ENCODE results near the gene RPS14.

Gene RPS14

GRCh38 chr5:150395688-150395975, 53.9 kb downstream of the RPS14 start:
- Histone ChIP-seq H2AFZ (ENCODE audit: low read length) (no peak overlapping the region), H3K4me2 (ENCODE audit: low read depth, low read length, poor library complexity, severe bottlenecking) (no peak overlapping the region), H3K9me3 (ENCODE audit: insufficient read depth, low read depth, low read length) (no peaks in the 10 kb centered on the region), H3K27me3 (ENCODE audit: insufficient read depth, low read length, poor library complexity, severe bottlenecking) (no peaks in the 10 kb centered on the region), H3K79me2 (ENCODE audit: insufficient read depth, low read length) (no peaks in the 10 kb centered on the region), H3K9ac (ENCODE audit: low read depth, low read length, poor library complexity, severe bottlenecking) (no peak overlapping the region), H4K20me1 (ENCODE audit: insufficient read depth, low read length, poor library complexity, severe bottlenecking) (no peaks in the 10 kb centered on the region), H3K36me3 (ENCODE audit: insufficient read depth, low read length) (peaks cover 97% of the 10 kb centered on the region), H3K4me3 (ENCODE audit: low read length, poor library complexity, severe bottlenecking) (no peak overlapping the region), H3F3A (ENCODE audit: low read depth) (no peaks in the 10 kb centered on the region; the same call in 1 of the 2 replicates), H3K4me1 (ENCODE audit: insufficient read depth, low read length, poor library complexity, severe bottlenecking) (peaks cover 4% of the 10 kb centered on the region), H3K9me2 (replicated peaks; ENCODE audit: low read depth, low read length) (no peaks in the 10 kb centered on the region)
- TF ChIP-seq EZH2phosphoT487 (IDR thresholded peaks at IDR 0.05; ENCODE audit: borderline replicate concordance) (no peak), CTCF (conservative IDR thresholded peaks at IDR 0.05; ENCODE audit: low read length) (no peak)

GRCh38 chr5:150394912-150395687, 54.4 kb downstream of the RPS14 start:
- Histone ChIP-seq H4K20me1 (ENCODE audit: insufficient read depth, low read length, poor library complexity, severe bottlenecking) (no peaks in the 10 kb centered on the region), H3K9me3 (ENCODE audit: insufficient read depth, low read depth, low read length) (no peaks in the 10 kb centered on the region), H3K27me3 (ENCODE audit: insufficient read depth, low read length, poor library complexity, severe bottlenecking) (no peaks in the 10 kb centered on the region), H3K79me2 (ENCODE audit: insufficient read depth, low read length) (no peaks in the 10 kb centered on the region), H3K9ac (ENCODE audit: low read depth, low read length, poor library complexity, severe bottlenecking) (no peak overlapping the region), H3K4me1 (ENCODE audit: insufficient read depth, low read length, poor library complexity, severe bottlenecking) (no peaks in the 10 kb centered on the region), H2AFZ (ENCODE audit: low read length) (no peak overlapping the region), H3F3A (ENCODE audit: low read depth) (no peaks in the 10 kb centered on the region; the same call in 1 of the 2 replicates), H3K4me3 (ENCODE audit: low read length, poor library complexity, severe bottlenecking) (no peak overlapping the region), H3K4me2 (ENCODE audit: low read depth, low read length, poor library complexity, severe bottlenecking) (no peak overlapping the region), H3K36me3 (ENCODE audit: insufficient read depth, low read length) (peaks cover 97% of the 10 kb centered on the region), H3K9me2 (replicated peaks; ENCODE audit: low read depth, low read length) (no peaks in the 10 kb centered on the region)
- TF ChIP-seq EZH2phosphoT487 (IDR thresholded peaks at IDR 0.05; ENCODE audit: borderline replicate concordance) (no peak), CTCF (conservative IDR thresholded peaks at IDR 0.05; ENCODE audit: low read length) (no peak)

- H3K4me2 ChIP-seq (ENCODE audit: low read depth, low read length, poor library complexity, severe bottlenecking): no peak overlapping the region
- H2AFZ ChIP-seq (ENCODE audit: low read length): no peak overlapping the region
- no peak overlapping the region for H3K4me3 ChIP-seq (ENCODE audit: low read length, poor library complexity, severe bottlenecking)
- H3K4me1 ChIP-seq (ENCODE audit: insufficient read depth, low read length, poor library complexity, severe bottlenecking): no peaks in the 10 kb centered on the region
- H4K20me1 ChIP-seq (ENCODE audit: insufficient read depth, low read length, poor library complexity, severe bottlenecking): no peaks in the 10 kb centered on the region
- no peaks in the 10 kb centered on the region for H3K79me2 ChIP-seq (ENCODE audit: insufficient read depth, low read length)
- TF ChIP-seq CTCF (conservative IDR thresholded peaks at IDR 0.05; ENCODE audit: low read length) (no peak), EZH2phosphoT487 (IDR thresholded peaks at IDR 0.05; ENCODE audit: borderline replicate concordance) (no peak)
- H3K36me3 ChIP-seq (ENCODE audit: insufficient read depth, low read length): peaks cover 97% of the 10 kb centered on the region
- no peaks in the 10 kb centered on the region for H3K9me2 ChIP-seq (replicated peaks; ENCODE audit: low read depth, low read length)
- no peaks in the 10 kb centered on the region for H3K9me3 ChIP-seq (ENCODE audit: insufficient read depth, low read depth, low read length)
- H3F3A ChIP-seq (ENCODE audit: low read depth): no peaks in the 10 kb centered on the region
- H3K9ac ChIP-seq (ENCODE audit: low read depth, low read length, poor library complexity, severe bottlenecking): no peak overlapping the region
- H3K27me3 ChIP-seq (ENCODE audit: insufficient read depth, low read length, poor library complexity, severe bottlenecking): no peaks in the 10 kb centered on the region
Measured at GRCh38 chr5:150394131-150394530, 55.4 kb downstream of the RPS14 start.

All from Loucy (cell line).